ENCODE data around the gene ARID2.

ARID2 gene

GRCh38 chr12:45729233-45730083 lies at the start of gene ARID2:
ARID2 (plus strand) TSS chr12:45729706; CDS start chr12:45729837, 131 bp downstream.
- peak; percentile 67 to 72 for DNase-seq

GRCh38 chr12:45680362-45680761 lies 49.1 kb upstream of the ARID2 start:
- no peak for DNase-seq

GRCh38 chr12:45681465-45681864 lies 48.0 kb upstream of the ARID2 start:
- DNase-seq = no peak

GRCh38 chr12:45685680-45686079 lies 43.8 kb upstream of the ARID2 start:
- no peak for DNase-seq

DNA sequence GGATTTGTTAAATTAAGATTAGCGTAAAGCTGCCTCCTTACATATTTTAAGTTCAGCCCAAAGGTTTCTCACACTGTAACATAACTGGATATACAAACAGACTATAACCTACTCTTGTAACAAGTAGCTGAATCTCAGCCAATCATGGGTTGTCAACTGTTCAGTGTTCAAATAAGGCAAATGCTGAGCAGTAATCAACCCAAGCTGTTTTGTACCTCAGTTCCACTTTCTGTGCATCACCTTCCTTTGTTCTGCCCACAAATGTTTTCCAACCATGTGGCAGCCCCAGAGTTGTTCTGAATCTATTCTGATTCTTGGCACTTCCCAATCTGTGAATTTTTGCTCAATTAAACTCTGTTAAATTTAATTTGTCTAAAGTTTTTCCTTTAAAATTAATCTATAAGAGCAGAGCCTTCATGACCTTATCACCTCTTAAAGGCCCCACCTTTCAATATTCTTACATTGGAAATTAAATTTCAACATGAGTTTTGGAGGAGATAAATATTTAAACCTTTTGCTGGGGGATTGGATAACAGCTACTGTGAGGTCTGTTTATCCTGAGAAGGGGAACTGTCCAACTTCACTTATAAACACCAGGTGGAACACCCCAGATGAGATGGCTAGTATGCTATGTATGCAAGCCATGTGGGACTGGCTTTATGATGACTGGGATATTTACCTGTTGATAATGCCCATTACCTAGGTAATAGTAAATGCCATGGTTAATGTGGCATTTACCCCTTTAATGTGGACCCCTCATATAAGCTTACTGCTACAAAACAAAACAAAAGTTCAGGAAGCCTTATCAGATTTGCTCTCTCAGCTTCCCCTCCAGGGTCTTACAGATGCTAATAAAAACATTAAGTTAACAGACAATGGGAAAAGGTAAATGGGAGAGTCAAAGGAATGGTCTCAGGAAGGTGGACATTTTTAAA lies 42.2 kb upstream of the ARID2 start:
- no peak for DNase-seq

DNA sequence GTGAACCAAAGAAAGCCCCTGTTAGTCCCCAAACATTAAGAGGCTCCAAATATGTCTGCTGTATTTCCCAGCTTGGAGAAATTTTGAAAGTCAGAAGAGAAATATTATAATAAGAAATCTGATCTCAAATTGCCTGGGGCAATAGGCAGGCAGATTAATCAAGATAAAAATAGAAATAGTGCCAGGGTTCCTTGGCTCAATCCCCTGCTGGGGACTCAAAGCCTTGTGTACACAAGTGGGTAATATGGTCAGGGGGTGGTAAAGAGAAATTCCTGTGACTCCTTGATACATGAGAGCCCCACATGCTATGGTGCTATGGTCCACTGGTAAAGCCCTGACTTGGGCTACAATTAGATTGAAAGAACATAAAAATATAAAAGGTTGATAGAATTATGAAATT lies 41.3 kb upstream of the ARID2 start:
- no peak for DNase-seq

GRCh38 chr12:45695035-45695434 lies 34.5 kb upstream of the ARID2 start:
- no peak for DNase-seq

DNA sequence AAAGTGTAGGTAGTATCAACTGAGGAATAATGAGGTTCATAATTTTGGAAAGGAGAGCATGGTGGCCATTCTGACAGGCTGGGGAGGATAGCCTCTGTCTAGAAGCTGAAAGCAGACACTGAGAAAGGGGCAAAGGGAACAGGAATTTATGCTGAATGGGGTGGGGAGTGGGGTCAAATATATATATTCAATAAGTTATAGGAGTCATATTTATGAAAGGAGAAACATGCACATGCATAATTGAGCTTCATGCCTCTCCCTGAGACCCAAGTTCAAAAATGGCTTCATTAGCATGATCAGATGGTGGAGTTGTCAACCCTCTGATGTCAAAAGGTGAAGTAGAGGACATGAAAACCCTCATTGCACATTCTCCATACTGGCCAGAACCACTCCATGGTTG lies 33.9 kb upstream of the ARID2 start:
- no peak for DNase-seq

GRCh38 chr12:45696049-45696448 lies 33.5 kb upstream of the ARID2 start:
- no peak for DNase-seq

DNA sequence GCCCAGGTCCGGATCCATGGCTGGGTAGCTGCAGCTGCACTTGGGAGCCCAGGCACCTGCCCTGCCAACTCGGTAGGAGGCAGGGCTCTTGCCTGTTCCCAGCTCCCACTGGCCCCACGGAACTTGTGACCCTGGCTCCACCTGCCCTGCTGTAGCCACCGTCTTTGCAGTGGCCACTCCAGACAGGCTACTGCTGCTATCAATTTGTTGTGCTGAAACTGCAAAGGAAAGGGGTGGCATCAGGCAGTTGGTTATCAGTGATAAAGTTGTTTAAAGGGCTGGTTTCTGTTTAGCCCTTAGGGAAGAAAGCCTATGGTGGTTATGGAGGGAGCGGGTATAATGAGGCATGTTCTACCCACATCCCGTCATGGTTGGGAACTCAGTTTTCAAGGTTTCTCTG lies 32.1 kb upstream of the ARID2 start:
- no peak for DNase-seq

DNA sequence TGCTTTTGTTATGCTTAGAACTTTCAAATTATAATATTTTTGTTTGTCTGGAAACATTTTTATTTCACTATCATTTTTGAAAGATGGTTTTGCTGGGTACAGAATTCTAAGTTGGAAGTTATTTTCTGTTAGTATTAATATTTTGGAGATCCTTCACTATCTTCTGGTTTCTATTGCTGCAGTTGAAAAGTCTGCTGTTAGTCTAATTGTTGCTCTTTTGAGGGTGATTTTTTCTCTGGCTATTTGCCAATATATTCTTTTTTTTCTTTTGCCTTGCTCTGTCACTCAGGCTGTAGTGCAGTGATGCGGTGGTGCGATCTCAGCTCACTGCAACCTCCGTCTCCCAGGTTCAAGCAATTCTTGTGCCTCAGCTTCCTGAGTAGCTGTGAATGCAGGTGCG lies 28.2 kb upstream of the ARID2 start:
- DNase-seq = no peak

DNA sequence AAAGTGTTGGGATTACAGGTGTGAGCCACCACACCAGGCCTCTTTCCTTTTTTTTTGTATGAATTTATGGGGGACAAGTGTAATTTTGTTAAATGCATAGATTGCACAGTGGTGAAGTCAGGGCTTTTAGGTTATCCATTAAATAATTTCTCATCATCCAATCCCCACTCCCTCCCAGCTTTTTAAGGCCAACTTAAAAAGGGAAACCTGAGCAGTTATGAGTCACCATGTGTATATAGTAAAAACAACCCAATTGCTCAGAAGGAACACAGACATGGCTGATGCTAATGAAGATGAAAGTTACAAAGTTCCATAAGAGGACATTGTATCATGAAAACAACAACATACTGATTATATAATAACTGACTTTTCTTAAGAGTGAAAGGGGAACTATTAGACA lies 25.6 kb upstream of the ARID2 start:
- no peak for DNase-seq

DNA sequence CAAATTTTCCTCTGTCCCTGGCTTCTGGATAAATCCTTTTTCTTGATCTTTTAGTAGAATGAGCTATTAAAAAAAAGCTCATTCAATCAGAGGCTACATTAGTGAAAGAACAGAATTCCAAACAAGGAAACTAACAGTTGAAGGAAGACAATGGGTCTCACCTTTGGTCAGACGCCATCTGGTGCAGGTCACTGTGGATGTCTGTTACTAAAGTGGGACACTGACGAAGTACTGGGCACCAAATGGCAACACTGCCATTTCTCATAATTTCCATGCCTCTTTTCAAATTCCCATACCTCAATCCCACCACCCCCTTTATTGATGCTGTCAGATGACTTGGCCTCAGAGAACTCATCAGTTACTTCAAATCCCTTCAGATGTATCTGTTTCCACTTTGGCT lies 24.5 kb upstream of the ARID2 start:
- DNase-seq = no peak

DNA sequence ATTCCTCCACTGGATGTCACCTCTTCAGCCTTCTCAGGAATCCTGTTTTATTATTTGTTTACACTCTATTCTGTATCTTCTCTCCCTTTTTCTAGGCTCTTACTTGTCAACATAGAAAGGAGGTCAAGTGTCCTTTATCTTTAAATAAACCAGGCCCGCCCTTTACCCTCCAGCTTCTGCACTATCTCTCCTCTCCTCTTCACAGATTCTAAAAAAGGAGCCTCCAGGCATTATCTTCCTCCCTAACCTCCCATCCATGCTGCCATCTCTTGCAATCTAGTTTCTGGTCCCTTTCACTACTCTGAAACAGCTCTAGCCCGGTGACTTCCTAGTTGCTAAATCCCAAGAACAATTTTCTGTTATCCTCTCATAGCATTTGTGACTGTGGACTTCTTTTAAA lies 24.1 kb upstream of the ARID2 start:
- DNase-seq = no peak

GRCh38 chr12:45707241-45707857 lies 22.2 kb upstream of the ARID2 start:
- DNase-seq = no peak

DNA sequence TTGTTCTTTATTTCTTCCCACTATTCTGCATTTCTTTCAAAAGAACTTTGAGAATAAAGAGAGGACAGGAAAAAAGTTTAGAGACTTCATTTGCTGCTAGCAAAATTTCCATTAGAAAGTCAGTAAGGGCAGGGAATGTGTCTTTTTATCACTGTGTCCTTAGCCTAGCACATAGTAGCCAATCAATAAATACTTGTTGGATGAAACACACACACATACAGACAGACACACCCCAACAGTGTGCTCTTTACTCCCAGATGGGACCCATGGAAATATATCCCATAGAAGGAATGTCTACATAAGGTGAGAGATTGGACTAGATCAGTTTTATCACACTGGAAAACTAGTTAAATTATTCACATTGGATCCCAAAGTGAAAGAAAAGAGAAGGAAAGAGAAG lies 21.1 kb upstream of the ARID2 start:
- DNase-seq = no peak

GRCh38 chr12:45708901-45709300 lies 20.6 kb upstream of the ARID2 start:
- DNase-seq = no peak

- DNase-seq = no peak
Measured at GRCh38 chr12:45712319-45712718, 17.2 kb upstream of the ARID2 start.

DNA sequence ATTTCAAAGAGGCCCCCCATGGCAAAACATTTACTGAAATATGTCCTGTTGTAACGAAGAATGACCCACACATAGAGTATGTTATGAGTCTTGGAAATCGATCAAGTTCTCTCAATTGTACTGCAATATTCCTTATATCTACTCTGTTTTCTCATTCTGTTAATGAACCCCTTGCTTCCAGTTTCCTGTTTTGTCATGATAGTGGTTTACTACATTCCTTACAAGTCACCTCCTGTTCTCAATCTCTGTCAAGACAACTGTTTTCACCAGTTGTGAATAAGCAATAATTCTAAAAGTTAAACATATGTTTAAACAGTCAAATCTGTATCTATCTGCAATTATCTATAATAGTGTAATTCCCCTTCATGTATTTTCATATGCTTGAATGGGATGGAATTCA lies 16.4 kb upstream of the ARID2 start:
- DNase-seq = no peak

- DNase-seq = no peak
Measured at GRCh38 chr12:45718306-45718705, 11.2 kb upstream of the ARID2 start.

DNA sequence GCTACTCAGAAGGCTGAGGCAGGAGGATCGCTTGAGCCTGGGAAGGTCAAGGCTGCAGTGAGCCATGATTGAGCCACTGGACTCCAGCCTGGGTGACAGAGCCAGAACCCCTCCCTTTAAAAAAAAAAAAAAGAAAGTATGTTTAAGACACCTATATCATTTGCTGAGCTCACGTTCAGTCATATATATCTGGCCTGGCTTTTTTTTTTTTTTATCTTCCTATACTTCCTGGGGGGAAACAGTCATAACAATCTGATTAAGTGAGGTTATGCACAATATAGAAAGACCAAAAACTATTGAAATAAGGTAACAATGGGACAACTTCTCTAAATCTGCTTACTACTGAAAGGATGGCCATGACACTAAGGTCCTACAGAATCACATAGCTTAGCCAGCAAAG lies 9.4 kb upstream of the ARID2 start:
- no peak for DNase-seq

- DNase-seq = no peak
Measured at GRCh38 chr12:45721369-45721768, 8.1 kb upstream of the ARID2 start.

DNA sequence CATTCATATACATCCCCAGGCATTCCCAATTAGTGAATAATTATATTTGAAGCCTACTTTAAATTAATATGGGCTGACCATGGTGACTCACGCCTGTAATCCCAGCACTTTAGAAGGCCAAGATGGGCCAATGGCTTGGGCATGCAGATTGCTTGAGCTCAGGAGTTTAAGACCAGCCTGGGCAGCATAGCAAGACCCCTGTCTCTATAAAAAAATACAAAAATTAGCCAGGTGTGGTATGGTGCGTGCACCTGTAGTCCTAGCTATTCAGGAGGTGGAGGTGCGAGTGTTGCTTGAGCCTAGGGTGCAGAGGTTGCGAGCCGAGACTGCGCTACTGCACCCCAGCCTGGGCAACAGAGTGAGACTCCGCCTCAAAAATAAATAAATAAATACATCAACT lies 7.6 kb upstream of the ARID2 start:
- DNase-seq = no peak

All from CD4-positive, alpha-beta T cell treated with Interleukin-1 beta for 1 hour (primary cell).